Measurements from ENCODE around the gene LCN12.

LCN12 gene

GRCh38 chr9:136962163-136962562, 10.1 kb downstream of the LCN12 start:
- no peak for TF ChIP-seq SPI1 (IDR thresholded peaks at IDR 0.05; ENCODE audit: borderline replicate concordance, low read depth)
- TF ChIP-seq, protein P1, sequence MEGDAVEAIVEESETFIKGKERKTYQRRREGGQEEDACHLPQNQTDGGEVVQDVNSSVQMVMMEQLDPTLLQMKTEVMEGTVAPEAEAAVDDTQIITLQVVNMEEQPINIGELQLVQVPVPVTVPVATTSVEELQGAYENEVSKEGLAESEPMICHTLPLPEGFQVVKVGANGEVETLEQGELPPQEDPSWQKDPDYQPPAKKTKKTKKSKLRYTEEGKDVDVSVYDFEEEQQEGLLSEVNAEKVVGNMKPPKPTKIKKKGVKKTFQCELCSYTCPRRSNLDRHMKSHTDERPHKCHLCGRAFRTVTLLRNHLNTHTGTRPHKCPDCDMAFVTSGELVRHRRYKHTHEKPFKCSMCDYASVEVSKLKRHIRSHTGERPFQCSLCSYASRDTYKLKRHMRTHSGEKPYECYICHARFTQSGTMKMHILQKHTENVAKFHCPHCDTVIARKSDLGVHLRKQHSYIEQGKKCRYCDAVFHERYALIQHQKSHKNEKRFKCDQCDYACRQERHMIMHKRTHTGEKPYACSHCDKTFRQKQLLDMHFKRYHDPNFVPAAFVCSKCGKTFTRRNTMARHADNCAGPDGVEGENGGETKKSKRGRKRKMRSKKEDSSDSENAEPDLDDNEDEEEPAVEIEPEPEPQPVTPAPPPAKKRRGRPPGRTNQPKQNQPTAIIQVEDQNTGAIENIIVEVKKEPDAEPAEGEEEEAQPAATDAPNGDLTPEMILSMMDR (IDR thresholded peaks at IDR 0.05; ENCODE audit: insufficient read depth, low read length), result no peak
- TF ChIP-seq GABPA (IDR thresholded peaks at IDR 0.05; ENCODE audit: low read depth), result no peak
- TF ChIP-seq POLR2AphosphoS5 (IDR thresholded peaks at IDR 0.05; ENCODE audit: low read depth), result no peak
- TF ChIP-seq, protein P2, sequence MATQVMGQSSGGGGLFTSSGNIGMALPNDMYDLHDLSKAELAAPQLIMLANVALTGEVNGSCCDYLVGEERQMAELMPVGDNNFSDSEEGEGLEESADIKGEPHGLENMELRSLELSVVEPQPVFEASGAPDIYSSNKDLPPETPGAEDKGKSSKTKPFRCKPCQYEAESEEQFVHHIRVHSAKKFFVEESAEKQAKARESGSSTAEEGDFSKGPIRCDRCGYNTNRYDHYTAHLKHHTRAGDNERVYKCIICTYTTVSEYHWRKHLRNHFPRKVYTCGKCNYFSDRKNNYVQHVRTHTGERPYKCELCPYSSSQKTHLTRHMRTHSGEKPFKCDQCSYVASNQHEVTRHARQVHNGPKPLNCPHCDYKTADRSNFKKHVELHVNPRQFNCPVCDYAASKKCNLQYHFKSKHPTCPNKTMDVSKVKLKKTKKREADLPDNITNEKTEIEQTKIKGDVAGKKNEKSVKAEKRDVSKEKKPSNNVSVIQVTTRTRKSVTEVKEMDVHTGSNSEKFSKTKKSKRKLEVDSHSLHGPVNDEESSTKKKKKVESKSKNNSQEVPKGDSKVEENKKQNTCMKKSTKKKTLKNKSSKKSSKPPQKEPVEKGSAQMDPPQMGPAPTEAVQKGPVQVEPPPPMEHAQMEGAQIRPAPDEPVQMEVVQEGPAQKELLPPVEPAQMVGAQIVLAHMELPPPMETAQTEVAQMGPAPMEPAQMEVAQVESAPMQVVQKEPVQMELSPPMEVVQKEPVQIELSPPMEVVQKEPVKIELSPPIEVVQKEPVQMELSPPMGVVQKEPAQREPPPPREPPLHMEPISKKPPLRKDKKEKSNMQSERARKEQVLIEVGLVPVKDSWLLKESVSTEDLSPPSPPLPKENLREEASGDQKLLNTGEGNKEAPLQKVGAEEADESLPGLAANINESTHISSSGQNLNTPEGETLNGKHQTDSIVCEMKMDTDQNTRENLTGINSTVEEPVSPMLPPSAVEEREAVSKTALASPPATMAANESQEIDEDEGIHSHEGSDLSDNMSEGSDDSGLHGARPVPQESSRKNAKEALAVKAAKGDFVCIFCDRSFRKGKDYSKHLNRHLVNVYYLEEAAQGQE (IDR thresholded peaks at IDR 0.05; ENCODE audit: insufficient replicate concordance, low read depth), result no peak
- no peaks in the 10 kb centered on the region for H3K27me3 ChIP-seq (ENCODE audit: insufficient read depth, poor library complexity, severe bottlenecking)
- DNase-seq (ENCODE audit: low read depth in 1 of 2, low spot score in 1 of 2), result no peak
- H3K27ac ChIP-seq (replicated peaks), result no peak overlapping the region
- H3K4me3 ChIP-seq (replicated peaks; ENCODE audit: insufficient read depth, low read length), result no peak overlapping the region

- H3K27me3 ChIP-seq (ENCODE audit: insufficient read depth, poor library complexity, severe bottlenecking), result no peaks in the 10 kb centered on the region
- no peak for DNase-seq (ENCODE audit: low read depth in 1 of 2, low spot score in 1 of 2)
- no peak overlapping the region for H3K4me3 ChIP-seq (replicated peaks; ENCODE audit: insufficient read depth, low read length)
- no peak overlapping the region for H3K27ac ChIP-seq (replicated peaks)
- TF ChIP-seq, protein P2 (IDR thresholded peaks at IDR 0.05; ENCODE audit: insufficient replicate concordance, low read depth), result no peak
- TF ChIP-seq, protein P1 (IDR thresholded peaks at IDR 0.05; ENCODE audit: insufficient read depth, low read length), result no peak
- TF ChIP-seq POLR2AphosphoS5 (IDR thresholded peaks at IDR 0.05; ENCODE audit: low read depth) (no peak), SPI1 (IDR thresholded peaks at IDR 0.05; ENCODE audit: borderline replicate concordance, low read depth) (no peak), GABPA (IDR thresholded peaks at IDR 0.05; ENCODE audit: low read depth) (no peak)
Measured at GRCh38 chr9:136962701-136963248, 10.7 kb downstream of the LCN12 start.

- Histone ChIP-seq H3K27ac (replicated peaks) (no peak overlapping the region), H3K27me3 (ENCODE audit: insufficient read depth, poor library complexity, severe bottlenecking) (no peaks in the 10 kb centered on the region), H3K4me3 (replicated peaks; ENCODE audit: insufficient read depth, low read length) (no peak overlapping the region)
- DNase-seq (ENCODE audit: low read depth in 1 of 2, low spot score in 1 of 2), result no peak
- TF ChIP-seq, protein P2 (IDR thresholded peaks at IDR 0.05; ENCODE audit: insufficient replicate concordance, low read depth), result no peak
- TF ChIP-seq GABPA (IDR thresholded peaks at IDR 0.05; ENCODE audit: low read depth) (no peak), POLR2AphosphoS5 (IDR thresholded peaks at IDR 0.05; ENCODE audit: low read depth) (no peak), SPI1 (IDR thresholded peaks at IDR 0.05; ENCODE audit: borderline replicate concordance, low read depth) (no peak)
- TF ChIP-seq, protein P1 (IDR thresholded peaks at IDR 0.05; ENCODE audit: insufficient read depth, low read length), result no peak
Measured at GRCh38 chr9:136963341-136963740, 11.3 kb downstream of the LCN12 start.

Measured in HL-60 (cell line).